BLaER1 (cell line): Measurements from ENCODE around the gene SDK2.

ENCODE experiments used
- H3K27ac ChIP-seq: shearing (Covaris generic); formaldehyde crosslinking; 2 replicates; pipeline ENCODE4 v1.8.1; 2022
- H3K27me3 ChIP-seq: shearing (Covaris generic); formaldehyde crosslinking; 2 replicates; pipeline ENCODE4 v1.8.1; 2022
- H3K36me3 ChIP-seq: shearing (Covaris generic); formaldehyde crosslinking; 2 replicates; pipeline ENCODE4 v1.8.1; 2022
- H3K4me1 ChIP-seq: shearing (Covaris generic); formaldehyde crosslinking; 2 replicates; pipeline ENCODE4 v1.8.1; 2022
- H3K4me2 ChIP-seq: shearing (Covaris generic); formaldehyde crosslinking; 2 replicates; pipeline ENCODE4 v1.8.1; 2022
- H3K4me3 ChIP-seq: shearing (Covaris generic); formaldehyde crosslinking; 2 replicates; pipeline ENCODE4 v1.8.1; 2022
- H3K9ac ChIP-seq: shearing (Covaris generic); formaldehyde crosslinking; 2 replicates; pipeline ENCODE4 v1.8.1; 2022
- H3K9me3 ChIP-seq: shearing (Covaris generic); formaldehyde crosslinking; 2 replicates; pipeline ENCODE4 v1.8.1; 2022
- H4K20me1 ChIP-seq: shearing (Covaris generic); formaldehyde crosslinking; 2 replicates; pipeline ENCODE4 v1.8.1; 2022
- Cebpa-rat ChIP-seq: shearing (Covaris generic); IDR thresholded peaks from 2 replicates; pipeline ENCODE4 v1.8.1; 2022

SDK2 gene

GRCh38 chr17:73600103-73600871 lies 44.0 kb downstream of the SDK2 start:
- peak overlapping the region; percentile 59 for H3K27ac ChIP-seq

GRCh38 chr17:73599599-73599998 lies 44.6 kb downstream of the SDK2 start:
- peaks cover 65% of the 10 kb centered on the region for H3K4me1 ChIP-seq
- TF ChIP-seq Cebpa-rat = no peak
- no peaks in the 10 kb centered on the region for H4K20me1 ChIP-seq
- peaks cover 25% of the 10 kb centered on the region for H3K9me3 ChIP-seq
- peak overlapping the region; percentile 30; the same call in 1 of the 2 replicates for H3K4me2 ChIP-seq
- peak overlapping the region; percentile 59; the same call in 1 of the 2 replicates for H3K27ac ChIP-seq
- H3K9ac ChIP-seq = no peak overlapping the region
- H3K27me3 ChIP-seq = no peaks in the 10 kb centered on the region
- peaks cover 18% of the 10 kb centered on the region for H3K36me3 ChIP-seq
- H3K4me3 ChIP-seq = no peak overlapping the region

More at GRCh38 chr17:73600103-73600871, 44.0 kb downstream of the SDK2 start:
- Histone ChIP-seq H3K9me3 (peaks cover 28% of the 10 kb centered on the region), H3K4me3 (no peak overlapping the region), H4K20me1 (no peaks in the 10 kb centered on the region), H3K4me2 (peak overlapping the region; percentile 30; the same call in 1 of the 2 replicates), H3K27me3 (no peaks in the 10 kb centered on the region), H3K9ac (no peak overlapping the region), H3K36me3 (peaks cover 18% of the 10 kb centered on the region), H3K4me1 (peaks cover 65% of the 10 kb centered on the region)
- no peak for TF ChIP-seq Cebpa-rat

GRCh38 chr17:73598212-73598611 lies 46.0 kb downstream of the SDK2 start:
- H3K27me3 ChIP-seq = no peaks in the 10 kb centered on the region
- peak overlapping the region; percentile 70 for H3K27ac ChIP-seq
- H3K36me3 ChIP-seq = peaks cover 5% of the 10 kb centered on the region
- TF ChIP-seq Cebpa-rat = no peak
- no peak overlapping the region for H3K4me3 ChIP-seq
- peaks cover 11% of the 10 kb centered on the region for H3K9me3 ChIP-seq
- H3K4me1 ChIP-seq = peaks cover 73% of the 10 kb centered on the region
- H3K9ac ChIP-seq = peak overlapping the region; percentile 65
- H3K4me2 ChIP-seq = peak overlapping the region; percentile 87
- H4K20me1 ChIP-seq = no peaks in the 10 kb centered on the region

DNA sequence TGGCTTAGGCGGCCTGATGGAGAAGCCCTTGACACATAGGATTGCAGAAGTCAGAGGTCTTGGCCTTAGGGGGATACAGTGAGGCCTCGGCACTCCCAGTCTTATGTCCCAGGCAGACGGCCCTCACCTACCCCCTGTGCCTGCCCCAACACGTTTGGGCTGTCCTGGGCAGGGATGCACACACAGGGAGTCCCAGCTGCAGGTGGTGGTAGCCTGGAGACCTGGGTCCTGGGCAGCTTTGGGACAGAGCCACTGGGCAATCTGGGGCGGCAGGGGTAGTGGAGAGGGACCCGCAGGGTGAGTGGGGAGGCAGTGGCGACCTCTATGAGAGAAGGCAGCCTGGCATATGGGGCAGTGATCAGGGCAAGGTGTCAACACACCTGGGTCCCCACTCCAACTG lies 48.3 kb downstream of the SDK2 start:
- peaks cover 96% of the 10 kb centered on the region for H3K4me1 ChIP-seq
- no peaks in the 10 kb centered on the region for H3K9me3 ChIP-seq
- peak overlapping the region; percentile 87 for H3K4me2 ChIP-seq
- peak overlapping the region; percentile 70 for H3K9ac ChIP-seq
- H3K36me3 ChIP-seq = no peaks in the 10 kb centered on the region
- no peak for TF ChIP-seq Cebpa-rat
- H3K4me3 ChIP-seq = no peak overlapping the region; the same call in 1 of the 2 replicates
- H3K27ac ChIP-seq = peak overlapping the region; percentile 90
- no peaks in the 10 kb centered on the region for H3K27me3 ChIP-seq
- H4K20me1 ChIP-seq = no peaks in the 10 kb centered on the region

- Histone ChIP-seq H3K27me3 (no peaks in the 10 kb centered on the region), H3K4me2 (peak overlapping the region; percentile 87), H4K20me1 (no peaks in the 10 kb centered on the region), H3K9ac (peak overlapping the region; percentile 70), H3K27ac (peak overlapping the region; percentile 90), H3K9me3 (no peaks in the 10 kb centered on the region), H3K36me3 (no peaks in the 10 kb centered on the region), H3K4me3 (no peak overlapping the region; the same call in 1 of the 2 replicates), H3K4me1 (peaks cover 99% of the 10 kb centered on the region)
- no peak for TF ChIP-seq Cebpa-rat
Observed at GRCh38 chr17:73595479-73595878, 48.8 kb downstream of the SDK2 start.

DNA sequence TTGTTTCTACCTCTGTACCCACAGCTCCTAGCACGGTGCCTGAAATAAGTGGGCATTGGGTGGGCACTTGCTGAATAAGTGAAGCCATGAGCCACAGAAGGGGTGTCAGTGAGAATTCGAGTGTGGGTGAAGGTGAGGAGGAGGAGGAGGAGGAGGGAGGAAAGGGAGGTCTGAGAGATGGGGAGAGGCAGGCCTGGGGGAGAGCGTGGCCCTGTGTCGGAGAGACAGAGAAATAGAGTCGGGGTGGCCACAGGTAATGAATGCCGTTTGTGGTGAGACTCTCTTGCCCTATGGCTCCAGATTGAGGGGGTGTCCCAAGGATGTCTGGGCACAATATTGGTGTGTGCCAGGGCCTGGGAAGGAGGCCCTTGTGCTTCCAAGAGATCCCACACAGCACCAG lies 49.2 kb downstream of the SDK2 start:
- Histone ChIP-seq H3K9me3 (no peaks in the 10 kb centered on the region), H4K20me1 (no peaks in the 10 kb centered on the region), H3K9ac (peak overlapping the region; percentile 70), H3K4me1 (peaks cover 99% of the 10 kb centered on the region), H3K4me3 (no peak overlapping the region), H3K27ac (peak overlapping the region; percentile 90), H3K27me3 (no peaks in the 10 kb centered on the region), H3K4me2 (peak overlapping the region; percentile 87), H3K36me3 (no peaks in the 10 kb centered on the region)
- TF ChIP-seq Cebpa-rat = no peak

- Histone ChIP-seq H3K9ac (peak overlapping the region; percentile 78; the same call in 1 of the 2 replicates), H3K4me3 (no peak overlapping the region), H3K4me1 (peaks cover 99% of the 10 kb centered on the region), H3K4me2 (peak overlapping the region; percentile 87), H3K27ac (peak overlapping the region; percentile 90), H3K9me3 (no peaks in the 10 kb centered on the region), H3K36me3 (no peaks in the 10 kb centered on the region), H3K27me3 (no peaks in the 10 kb centered on the region), H4K20me1 (no peaks in the 10 kb centered on the region)
- no peak for TF ChIP-seq Cebpa-rat
Observed at GRCh38 chr17:73594598-73594997, 49.6 kb downstream of the SDK2 start.

DNA sequence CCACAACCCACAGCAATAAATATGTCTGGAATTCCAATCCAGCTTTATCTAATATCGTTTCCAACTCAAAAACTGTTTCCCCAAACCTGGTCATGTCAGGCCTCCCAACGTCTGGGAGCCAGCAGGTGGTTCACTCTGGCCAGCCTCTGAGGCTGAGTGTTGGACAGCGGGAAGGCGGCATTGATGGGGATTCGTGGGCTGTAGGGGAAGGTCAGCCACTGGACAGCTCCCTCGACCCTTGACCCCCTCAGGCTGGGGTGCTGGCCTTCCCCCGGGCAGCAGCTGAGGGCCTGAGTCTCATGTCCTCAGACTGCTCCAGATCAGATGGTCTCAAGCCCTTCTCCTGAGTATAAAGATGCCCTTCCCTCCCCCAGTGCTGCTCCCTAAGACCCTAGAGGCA lies 50.2 kb downstream of the SDK2 start:
- peak overlapping the region; percentile 78; the same call in 1 of the 2 replicates for H3K9ac ChIP-seq
- no peaks in the 10 kb centered on the region for H3K36me3 ChIP-seq
- H3K27me3 ChIP-seq = no peaks in the 10 kb centered on the region
- peak overlapping the region; percentile 90 for H3K27ac ChIP-seq
- peak overlapping the region; percentile 87 for H3K4me2 ChIP-seq
- H3K4me3 ChIP-seq = no peak overlapping the region
- H4K20me1 ChIP-seq = no peaks in the 10 kb centered on the region
- H3K9me3 ChIP-seq = no peaks in the 10 kb centered on the region
- no peak for TF ChIP-seq Cebpa-rat
- H3K4me1 ChIP-seq = peaks cover 100% of the 10 kb centered on the region

GRCh38 chr17:73593249-73593965 lies 50.8 kb downstream of the SDK2 start:
- Histone ChIP-seq H3K4me3 (0 out of 2 replicates have a peak overlapping the region, but pooled peaks have one; percentile 28), H3K9me3 (no peaks in the 10 kb centered on the region), H3K4me1 (peaks cover 100% of the 10 kb centered on the region), H3K27ac (peak overlapping the region; percentile 90), H3K36me3 (no peaks in the 10 kb centered on the region), H3K27me3 (no peaks in the 10 kb centered on the region), H3K9ac (peak overlapping the region; percentile 78), H4K20me1 (no peaks in the 10 kb centered on the region), H3K4me2 (peak overlapping the region; percentile 87)
- TF ChIP-seq Cebpa-rat = no peak

DNA sequence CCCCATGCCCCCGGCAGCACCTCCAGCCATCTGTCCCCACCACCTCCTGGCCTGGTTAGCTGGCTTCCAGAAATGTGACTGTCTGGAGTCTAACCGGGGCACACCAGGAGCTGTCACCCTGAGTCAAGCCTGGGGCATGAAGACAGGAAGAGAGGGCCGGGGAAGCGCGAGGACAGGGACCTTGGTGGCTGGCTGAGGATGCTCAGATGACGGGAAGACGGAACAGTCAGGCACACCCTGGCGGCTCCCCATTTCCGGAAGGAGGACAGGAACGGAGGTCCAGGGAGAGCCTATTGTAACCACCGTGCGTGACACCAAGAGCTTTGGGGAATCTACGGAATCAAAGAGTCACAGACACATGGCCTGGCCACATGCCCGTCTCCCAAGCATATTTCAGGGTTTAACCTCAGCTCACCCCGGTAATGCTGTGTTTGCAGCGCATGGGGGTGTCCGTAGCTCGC lies 51.7 kb downstream of the SDK2 start:
- Histone ChIP-seq H3K9me3 (no peaks in the 10 kb centered on the region), H3K9ac (peak overlapping the region; percentile 78), H3K4me3 (peak overlapping the region; percentile 51), H3K4me2 (peak overlapping the region; percentile 87), H4K20me1 (no peaks in the 10 kb centered on the region), H3K27me3 (no peaks in the 10 kb centered on the region), H3K27ac (peak overlapping the region; percentile 90), H3K4me1 (peaks cover 100% of the 10 kb centered on the region), H3K36me3 (no peaks in the 10 kb centered on the region)
- no peak for TF ChIP-seq Cebpa-rat
